Right forelimb (tissue), 1 donor: ENCODE data around the gene TEC.
"Not testable (repeated sequence)": the region's sequence is repeated elsewhere in the genome, so short reads cannot be mapped to it uniquely, and the experiment has no call there.

Experiments
- DNase-seq: peaks from one replicate; pipeline ENCODE4 v3.0.0-alpha.2; 2018

TEC gene

GRCh38 chr4:48237996-48238645 lies 31.5 kb downstream of the TEC start:
- DNase-seq = no peak

GRCh38 chr4:48235050-48235449 lies 34.6 kb downstream of the TEC start:
- DNase-seq = no peak

- DNase-seq = no peak
These were observed 35.1 kb downstream of the TEC start for GRCh38 chr4:48234575-48234974.

GRCh38 chr4:48228949-48229348 lies 40.7 kb downstream of the TEC start:
- DNase-seq = no peak

GRCh38 chr4:48227662-48228061 lies 42.0 kb downstream of the TEC start:
- DNase-seq = no peak

- no peak for DNase-seq
These were observed 43.4 kb downstream of the TEC start for GRCh38 chr4:48226199-48226598.

GRCh38 chr4:48225368-48226141 lies 44.1 kb downstream of the TEC start:
- DNase-seq = no peak

GRCh38 chr4:48224606-48225005 lies 45.0 kb downstream of the TEC start:
- DNase-seq = no peak

- no peak for DNase-seq
These were observed 45.9 kb downstream of the TEC start for GRCh38 chr4:48223633-48224295.

GRCh38 chr4:48222491-48222890 lies 47.1 kb downstream of the TEC start:
- DNase-seq = no peak

GRCh38 chr4:48219430-48219829 lies 50.2 kb downstream of the TEC start:
- DNase-seq = not testable (repeated sequence)

- no peak for DNase-seq
These were observed 53.1 kb downstream of the TEC start for GRCh38 chr4:48216563-48216962.

- DNase-seq = no peak
These were observed 53.7 kb downstream of the TEC start for GRCh38 chr4:48215977-48216376.

- no peak for DNase-seq
These were observed 57.5 kb downstream of the TEC start for GRCh38 chr4:48212165-48212564.

GRCh38 chr4:48210966-48211328 lies 58.7 kb downstream of the TEC start:
- DNase-seq = no peak

- no peak for DNase-seq
These were observed 64.0 kb downstream of the TEC start for GRCh38 chr4:48205626-48206025.

- DNase-seq = no peak
These were observed 64.5 kb downstream of the TEC start for GRCh38 chr4:48205107-48205506.

- DNase-seq = no peak
These were observed 65.8 kb downstream of the TEC start for GRCh38 chr4:48203819-48204218.

GRCh38 chr4:48197643-48198237 lies 71.9 kb downstream of the TEC start:
- DNase-seq = no peak

- DNase-seq = no peak
These were observed 72.7 kb downstream of the TEC start for GRCh38 chr4:48196758-48197504.

- DNase-seq = no peak
These were observed 73.8 kb downstream of the TEC start for GRCh38 chr4:48195853-48196252.

GRCh38 chr4:48195374-48195773 lies 74.3 kb downstream of the TEC start:
- DNase-seq = no peak

- DNase-seq = no peak
These were observed 74.7 kb downstream of the TEC start for GRCh38 chr4:48194971-48195370.
